Sigmoid colon (tissue), 4 donors: Measurements from ENCODE around the gene AIG1.

ENCODE experiments used
- POLR2A ChIP-seq, 2 donors: fragments of 450-650 bp; IDR thresholded peaks; one replicate each; pipeline ENCODE4 v1.6.1; 2016; ENCODE audit warnings: antibody characterized with exemption in 2 of 2, mild to moderate bottlenecking in 2 of 2, moderate library complexity in 2 of 2
- POLR2AphosphoS5 ChIP-seq, 4 donors: sonication (generic); formaldehyde crosslinking; IDR thresholded peaks; one replicate each; pipeline ENCODE4 v1.6.1; 2017; ENCODE audit warnings: antibody characterized with exemption in 4 of 4
- TF ChIP-seq, protein P1 (sequence below), 4 experiments: fragments of 450-650 bp in 3 of 4; fragments of 200-600 bp in 1 of 4; IDR thresholded peaks; one replicate each; pipeline ENCODE4 v1.5.1; 2016 to 2019; ENCODE audit warnings: antibody characterized with exemption in 4 of 4, mild to moderate bottlenecking in 3 of 4, moderate library complexity in 2 of 4

DNA sequence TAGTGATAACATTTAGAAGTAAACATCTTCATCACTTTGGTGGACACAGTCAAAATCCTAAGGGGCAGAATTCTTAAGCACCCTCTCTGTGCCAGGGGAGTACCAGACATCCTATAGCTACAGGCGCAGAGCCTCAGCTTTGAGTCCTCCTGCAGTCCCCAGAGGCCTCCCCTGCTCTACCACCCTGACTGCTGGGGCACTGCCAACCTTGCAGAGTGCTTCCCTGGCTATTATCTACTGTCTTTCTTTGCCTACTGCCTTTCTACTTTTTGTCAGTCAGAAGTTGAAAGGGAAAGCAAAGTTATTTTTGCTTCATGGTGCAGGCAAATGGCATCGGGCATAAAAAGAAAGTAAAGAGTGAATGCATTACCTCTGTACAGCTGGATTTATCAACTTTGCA, 80.1 kb downstream of the AIG1 start:
- no peak for TF ChIP-seq POLR2A (IDR thresholded peaks at IDR 0.05)
- TF ChIP-seq, protein P1, sequence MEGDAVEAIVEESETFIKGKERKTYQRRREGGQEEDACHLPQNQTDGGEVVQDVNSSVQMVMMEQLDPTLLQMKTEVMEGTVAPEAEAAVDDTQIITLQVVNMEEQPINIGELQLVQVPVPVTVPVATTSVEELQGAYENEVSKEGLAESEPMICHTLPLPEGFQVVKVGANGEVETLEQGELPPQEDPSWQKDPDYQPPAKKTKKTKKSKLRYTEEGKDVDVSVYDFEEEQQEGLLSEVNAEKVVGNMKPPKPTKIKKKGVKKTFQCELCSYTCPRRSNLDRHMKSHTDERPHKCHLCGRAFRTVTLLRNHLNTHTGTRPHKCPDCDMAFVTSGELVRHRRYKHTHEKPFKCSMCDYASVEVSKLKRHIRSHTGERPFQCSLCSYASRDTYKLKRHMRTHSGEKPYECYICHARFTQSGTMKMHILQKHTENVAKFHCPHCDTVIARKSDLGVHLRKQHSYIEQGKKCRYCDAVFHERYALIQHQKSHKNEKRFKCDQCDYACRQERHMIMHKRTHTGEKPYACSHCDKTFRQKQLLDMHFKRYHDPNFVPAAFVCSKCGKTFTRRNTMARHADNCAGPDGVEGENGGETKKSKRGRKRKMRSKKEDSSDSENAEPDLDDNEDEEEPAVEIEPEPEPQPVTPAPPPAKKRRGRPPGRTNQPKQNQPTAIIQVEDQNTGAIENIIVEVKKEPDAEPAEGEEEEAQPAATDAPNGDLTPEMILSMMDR (IDR thresholded peaks at IDR 0.05) = no peak
- no peak for TF ChIP-seq POLR2AphosphoS5 (IDR thresholded peaks at IDR 0.05)
